Epithelial cell of esophagus (primary cell): ENCODE measurements around the gene HABP2.

ENCODE experiments used
- DNase-seq: peaks from one replicate; pipeline ENCODE4 v3.0.0; 2010; ENCODE audit warnings: low read depth
- H3K4me3 ChIP-seq: 2 replicates; pipeline ENCODE4 v1.5.1; 2011; ENCODE audit warnings: mild to moderate bottlenecking, low read length, control low read depth
- TF ChIP-seq, protein P1 (sequence below): IDR thresholded peaks from 2 replicates; pipeline ENCODE4 v1.5.1; 2011; ENCODE audit warnings: low read depth, mild to moderate bottlenecking, low read length, control low read depth, inconsistent platforms; ENCODE audit not compliant: insufficient read depth; ENCODE audit errors: missing control alignments

The HABP2 gene

DNA sequence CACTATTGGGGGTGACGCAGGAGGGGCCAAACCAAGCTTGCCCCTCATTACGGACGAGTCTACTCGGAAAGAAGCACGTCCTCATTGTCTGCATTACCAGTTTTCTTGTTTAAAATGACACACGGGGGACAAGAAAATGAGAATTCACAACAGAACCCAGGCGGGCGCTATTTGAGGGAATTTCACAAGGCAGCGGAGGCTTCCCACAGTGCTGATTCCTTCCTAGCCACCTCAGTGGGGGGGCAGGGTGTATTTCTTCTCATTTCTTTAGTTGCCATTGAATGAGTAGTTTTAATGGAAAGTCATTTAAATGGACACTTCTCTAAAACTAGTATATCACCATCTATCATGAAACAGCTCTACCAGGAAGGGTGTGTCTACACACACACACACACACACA is 68.1 kb downstream of the HABP2 start:
- TF ChIP-seq, protein P1, sequence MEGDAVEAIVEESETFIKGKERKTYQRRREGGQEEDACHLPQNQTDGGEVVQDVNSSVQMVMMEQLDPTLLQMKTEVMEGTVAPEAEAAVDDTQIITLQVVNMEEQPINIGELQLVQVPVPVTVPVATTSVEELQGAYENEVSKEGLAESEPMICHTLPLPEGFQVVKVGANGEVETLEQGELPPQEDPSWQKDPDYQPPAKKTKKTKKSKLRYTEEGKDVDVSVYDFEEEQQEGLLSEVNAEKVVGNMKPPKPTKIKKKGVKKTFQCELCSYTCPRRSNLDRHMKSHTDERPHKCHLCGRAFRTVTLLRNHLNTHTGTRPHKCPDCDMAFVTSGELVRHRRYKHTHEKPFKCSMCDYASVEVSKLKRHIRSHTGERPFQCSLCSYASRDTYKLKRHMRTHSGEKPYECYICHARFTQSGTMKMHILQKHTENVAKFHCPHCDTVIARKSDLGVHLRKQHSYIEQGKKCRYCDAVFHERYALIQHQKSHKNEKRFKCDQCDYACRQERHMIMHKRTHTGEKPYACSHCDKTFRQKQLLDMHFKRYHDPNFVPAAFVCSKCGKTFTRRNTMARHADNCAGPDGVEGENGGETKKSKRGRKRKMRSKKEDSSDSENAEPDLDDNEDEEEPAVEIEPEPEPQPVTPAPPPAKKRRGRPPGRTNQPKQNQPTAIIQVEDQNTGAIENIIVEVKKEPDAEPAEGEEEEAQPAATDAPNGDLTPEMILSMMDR: no peak
- H3K4me3 ChIP-seq: no peak overlapping the region
- no peak for DNase-seq

DNA sequence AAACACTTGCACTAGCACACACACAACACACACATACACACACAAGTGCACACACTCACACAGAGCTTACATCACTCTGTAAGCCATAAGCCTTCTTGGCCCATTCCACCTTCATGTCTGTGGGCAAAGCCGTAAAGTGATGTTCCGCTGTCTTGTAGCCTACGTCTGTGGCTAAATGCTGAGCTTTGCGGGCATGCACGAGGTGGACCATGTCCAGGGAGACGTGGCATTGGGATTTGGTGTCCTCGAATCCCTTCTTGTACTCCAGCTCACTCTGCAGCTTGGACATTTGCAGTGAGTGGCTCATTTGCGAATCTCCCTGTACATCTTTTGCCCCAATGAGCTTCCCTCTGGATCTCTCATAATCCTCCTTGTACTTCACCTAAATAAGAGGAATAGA is 68.9 kb downstream of the HABP2 start:
- H3K4me3 ChIP-seq: no peak overlapping the region
- no peak for DNase-seq
- TF ChIP-seq, protein P1: no peak

DNA sequence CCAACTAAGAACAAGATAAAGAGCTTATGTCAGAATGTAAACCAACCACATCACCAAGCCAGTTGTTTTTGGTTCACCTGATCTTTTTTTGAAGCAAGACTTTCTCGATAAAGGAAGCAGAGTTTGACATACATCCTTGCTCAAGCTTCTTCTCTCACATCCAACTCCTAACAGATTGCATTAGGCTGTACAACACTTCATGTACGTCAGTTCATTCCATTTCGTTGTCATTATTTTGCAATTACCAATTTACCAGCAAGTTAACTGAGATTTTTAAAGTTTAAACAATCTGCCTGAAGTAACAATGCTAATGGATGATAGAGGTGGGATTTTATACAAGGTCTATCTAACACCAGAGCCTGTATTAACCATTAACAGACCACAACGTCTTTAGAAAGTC is 70.0 kb downstream of the HABP2 start:
- H3K4me3 ChIP-seq: no peak overlapping the region
- no peak for DNase-seq
- TF ChIP-seq, protein P1: no peak

DNA sequence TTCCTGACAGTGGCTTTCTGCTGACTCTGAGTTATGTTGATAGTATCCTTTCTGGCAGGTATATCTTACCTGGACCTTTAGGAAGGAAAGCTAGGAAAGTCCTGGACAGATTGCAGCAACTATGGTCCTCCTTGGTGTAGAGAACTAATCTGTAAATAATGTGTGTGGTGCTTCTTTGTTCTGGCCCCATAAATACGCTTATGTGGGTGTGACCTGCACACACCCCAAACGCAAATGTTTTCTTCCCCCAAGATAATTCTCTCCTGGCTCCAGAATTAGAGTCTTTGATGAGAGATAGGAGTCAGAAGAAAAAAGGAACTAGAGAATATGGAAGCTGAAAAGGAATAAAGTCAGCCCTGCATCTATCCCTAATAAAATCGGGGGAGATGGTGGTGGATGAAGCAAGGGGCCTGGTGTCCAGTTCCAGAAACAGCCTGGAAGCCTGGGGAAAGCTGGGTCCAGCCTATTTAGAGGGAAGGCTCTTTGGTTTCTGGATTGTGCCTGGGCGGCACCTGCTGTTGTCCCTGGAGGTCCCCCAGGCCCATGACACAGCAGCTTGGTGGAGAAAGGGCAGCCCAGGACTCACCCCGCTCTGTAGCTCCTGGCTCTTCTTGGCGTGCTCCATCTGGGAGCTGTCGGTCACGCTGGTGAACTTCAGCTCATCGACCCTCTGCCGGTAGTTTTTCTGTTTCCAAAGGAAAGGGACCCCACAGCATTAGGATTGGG is 72.8 kb downstream of the HABP2 start:
- no peak for DNase-seq
- TF ChIP-seq, protein P1: no peak
- no peak overlapping the region for H3K4me3 ChIP-seq

DNA sequence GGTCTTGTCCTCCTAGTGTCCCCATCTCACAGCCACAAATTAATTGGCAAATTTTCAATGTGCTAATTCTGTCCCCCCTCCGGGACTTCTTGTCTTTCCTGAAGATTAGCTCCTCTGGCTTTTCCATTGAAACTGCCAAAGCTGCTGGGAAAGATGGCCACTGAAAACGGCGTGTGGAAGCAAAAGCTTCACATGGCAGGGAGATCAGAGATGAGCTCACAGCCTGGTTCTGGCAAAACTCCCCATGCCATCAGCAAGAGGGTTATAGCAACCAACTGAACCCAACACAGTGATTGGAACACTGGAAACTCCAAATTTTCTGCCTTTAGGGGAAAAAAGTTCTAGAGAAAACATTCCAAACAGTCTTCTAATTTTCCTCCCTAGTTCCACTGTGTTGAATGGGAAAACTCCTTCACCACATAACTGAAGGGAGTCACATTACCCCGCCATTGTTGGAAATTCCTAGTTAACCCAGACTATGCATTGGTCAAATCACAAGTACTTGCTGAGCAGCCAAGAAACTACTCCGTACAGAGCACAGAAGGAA is 74.0 kb downstream of the HABP2 start:
- no peak for DNase-seq
- TF ChIP-seq, protein P1: no peak
- H3K4me3 ChIP-seq: no peak overlapping the region

DNA sequence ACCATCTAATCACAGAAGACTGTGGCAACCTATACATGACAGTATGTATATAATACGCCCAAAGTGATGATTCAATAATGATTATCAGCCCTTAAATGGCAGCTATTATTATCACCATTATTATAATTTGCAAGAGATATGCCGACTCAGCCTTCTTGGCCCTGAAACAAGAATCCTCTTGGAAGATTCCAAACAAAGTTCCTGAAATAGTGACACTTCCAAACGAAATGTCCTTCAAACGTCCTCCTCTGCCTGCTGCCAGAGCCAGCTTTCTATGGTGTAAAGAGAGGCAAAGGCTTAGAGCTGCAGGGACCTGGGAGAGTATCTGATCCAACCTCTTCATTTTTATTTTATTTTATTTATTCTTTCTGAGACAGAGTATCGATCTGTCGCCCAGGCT is 75.0 kb downstream of the HABP2 start:
- H3K4me3 ChIP-seq: no peak overlapping the region
- DNase-seq: no peak
- TF ChIP-seq, protein P1: no peak

DNA sequence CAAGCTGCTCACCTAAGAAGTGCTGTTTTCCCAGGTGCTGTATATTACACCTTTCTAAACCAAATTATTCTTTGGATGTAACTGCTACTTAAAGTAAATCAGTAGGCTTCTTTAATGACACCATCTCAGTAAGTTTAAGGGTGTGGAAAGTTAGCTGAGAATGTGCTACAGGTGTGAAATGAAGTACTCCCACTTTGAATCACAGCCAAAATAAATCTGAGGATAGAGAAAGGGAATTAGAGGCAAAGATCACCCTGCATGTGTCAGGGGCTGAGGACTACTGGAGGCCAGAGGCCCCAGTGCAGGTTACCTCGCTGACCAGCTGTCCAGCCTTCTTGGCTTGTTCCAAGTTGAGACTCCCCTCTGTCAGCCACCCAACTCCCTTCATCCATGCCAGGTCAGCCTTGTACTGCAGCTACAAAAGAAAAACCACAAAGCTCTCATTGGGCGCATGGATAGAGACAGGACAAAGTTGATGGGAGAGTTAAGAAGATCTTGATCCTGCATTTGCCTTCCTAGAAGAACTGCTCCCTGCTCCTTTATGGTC is 75.8 kb downstream of the HABP2 start:
- no peak for DNase-seq
- TF ChIP-seq, protein P1: no peak
- no peak overlapping the region for H3K4me3 ChIP-seq
